ENCODE results near the gene TFRC. TPM values are rescaled to one million over a fixed set of nuclear protein-coding genes. Genes with fewer than 3 reads are reported as not detected.
"Not testable (repeated sequence)": the region's sequence is repeated elsewhere in the genome, so short reads cannot be mapped to it uniquely, and the experiment has no call there.

TFRC gene
- total and polyA plus RNA-seq, 4 experiments from 2014 or later: 21.7 to 73.1 (median 50.7) TPM

GRCh38 chr3:196068812-196069211 lies 13.1 kb downstream of the TFRC start:
- peaks cover 60 to 81% of the 10 kb centered on the region in 2 donors for H3K36me3 Mint-ChIP-seq
- DNase-seq; H3K4me3 Mint-ChIP-seq; H3K9me3 ChIP-seq (ENCODE audit: control insufficient read depth in 1 of 2, low read length in 2 of 2); H3K4me3 ChIP-seq (ENCODE audit: low read length in 2 of 2); H3K4me1 ChIP-seq (ENCODE audit: insufficient read depth, low read length); H3K27ac ChIP-seq (ENCODE audit: low read depth, low read length); H3K27me3 ChIP-seq (ENCODE audit: insufficient read depth, low read length); H3K27me3 Mint-ChIP-seq; POLR2A ChIA-PET (ENCODE audit: partially characterized antibody); H3K27ac Mint-ChIP-seq; H3K9me3 Mint-ChIP-seq; intact Hi-C loops (cut with micrococcal nuclease): not testable (repeated sequence)
- CTCF ChIA-PET (ENCODE audit: partially characterized antibody): interaction anchor here (15.1 kb wide), 1 partner anchor 128 kb away, joined by 569 read pairs; no protein-coding TSS in a partner anchor
- peaks cover 10 to 16% (median 13%) of the 10 kb centered on the region in 4 donors for H3K4me1 Mint-ChIP-seq
- peaks cover 74% of the 10 kb centered on the region for H3K36me3 ChIP-seq (ENCODE audit: insufficient read depth, low read length)

GRCh38 chr3:196067439-196067838 lies 14.5 kb downstream of the TFRC start:
- H3K4me1 Mint-ChIP-seq: peaks cover 5 to 12% (median 9%) of the 10 kb centered on the region in 4 donors
- H3K27ac Mint-ChIP-seq: peak overlapping the region in 2 of 7 donors; percentile 55 to 61
- no peak for DNase-seq
- Histone ChIP-seq H3K9me3 (ENCODE audit: control insufficient read depth in 1 of 2, low read length in 2 of 2) (no peaks in the 10 kb centered on the region), H3K36me3 (ENCODE audit: insufficient read depth, low read length) (peaks cover 75% of the 10 kb centered on the region), H3K27me3 (ENCODE audit: insufficient read depth, low read length) (no peaks in the 10 kb centered on the region), H3K4me3 (ENCODE audit: low read length in 2 of 2) (no peak overlapping the region), H3K27ac (ENCODE audit: low read depth, low read length) (no peak overlapping the region), H3K4me1 (ENCODE audit: insufficient read depth, low read length) (no peaks in the 10 kb centered on the region)
- CTCF ChIA-PET (ENCODE audit: partially characterized antibody): interaction anchor here (1.6 to 15.1 kb wide), 2 partner anchors 112 to 129 kb away, joined by 3 to 569 read pairs; no protein-coding TSS in a partner anchor
- no peaks in the 10 kb centered on the region for H3K9me3 Mint-ChIP-seq
- POLR2A ChIA-PET (ENCODE audit: partially characterized antibody): interaction anchor here (0.7 to 1.2 kb wide), 3 partner anchors 13 to 129 kb away, joined by 3 read pairs; no protein-coding TSS in a partner anchor
- H3K4me3 Mint-ChIP-seq: no peak overlapping the region
- H3K36me3 Mint-ChIP-seq: peaks cover 59 to 82% of the 10 kb centered on the region in 2 donors
- intact Hi-C loops (cut with micrococcal nuclease): no loop called here
- H3K27me3 Mint-ChIP-seq: no peaks in the 10 kb centered on the region

- Histone ChIP-seq H3K4me1 (ENCODE audit: insufficient read depth, low read length) (no peaks in the 10 kb centered on the region), H3K27ac (ENCODE audit: low read depth, low read length) (no peak overlapping the region), H3K4me3 (ENCODE audit: low read length in 2 of 2) (no peak overlapping the region), H3K27me3 (ENCODE audit: insufficient read depth, low read length) (no peaks in the 10 kb centered on the region), H3K9me3 (ENCODE audit: control insufficient read depth in 1 of 2, low read length in 2 of 2) (no peaks in the 10 kb centered on the region), H3K36me3 (ENCODE audit: insufficient read depth, low read length) (peaks cover 71% of the 10 kb centered on the region)
- Mint-ChIP-seq H3K27ac (peak overlapping the region; percentile 11 to 80 (median 48)), H3K9me3 (no peaks in the 10 kb centered on the region), H3K4me1 (peaks cover 0 to 12% (median 9%) of the 10 kb centered on the region in 4 donors), H3K27me3 (no peaks in the 10 kb centered on the region), H3K36me3 (peaks cover 64 to 82% of the 10 kb centered on the region in 2 donors), H3K4me3 (no peak overlapping the region)
- ChIA-PET CTCF (ENCODE audit: partially characterized antibody) (interaction anchor here (0.6 to 1.8 kb wide), 4 partner anchors 10 to 133 kb away, joined by 3 to 23 read pairs (median 4); no protein-coding TSS in a partner anchor), POLR2A (ENCODE audit: partially characterized antibody) (no interaction called here)
- intact Hi-C loops (cut with micrococcal nuclease): no loop called here
- DNase-seq: no peak
Measured at GRCh38 chr3:196063971-196064370, 17.9 kb downstream of the TFRC start.

- DNase-seq: no peak
- Histone ChIP-seq H3K27me3 (ENCODE audit: insufficient read depth, low read length) (no peaks in the 10 kb centered on the region), H3K27ac (ENCODE audit: low read depth, low read length) (no peak overlapping the region), H3K4me3 (ENCODE audit: low read length in 2 of 2) (no peak overlapping the region), H3K9me3 (ENCODE audit: control insufficient read depth in 1 of 2, low read length in 2 of 2) (no peaks in the 10 kb centered on the region), H3K4me1 (ENCODE audit: insufficient read depth, low read length) (no peaks in the 10 kb centered on the region), H3K36me3 (ENCODE audit: insufficient read depth, low read length) (peaks cover 73% of the 10 kb centered on the region)
- H3K36me3 Mint-ChIP-seq: peaks cover 64 to 83% of the 10 kb centered on the region in 2 donors
- H3K27me3 Mint-ChIP-seq: no peaks in the 10 kb centered on the region
- CTCF ChIA-PET (ENCODE audit: partially characterized antibody): interaction anchor here (1.3 to 1.8 kb wide), 2 partner anchors 11 to 134 kb away, joined by 4 to 23 read pairs; no protein-coding TSS in a partner anchor
- peaks cover 0 to 12% (median 9%) of the 10 kb centered on the region in 4 donors for H3K4me1 Mint-ChIP-seq
- intact Hi-C loops (cut with micrococcal nuclease): no loop called here
- POLR2A ChIA-PET (ENCODE audit: partially characterized antibody): no interaction called here
- H3K27ac Mint-ChIP-seq: peak overlapping the region; percentile 6 to 85 (median 55)
- no peak overlapping the region for H3K4me3 Mint-ChIP-seq
- H3K9me3 Mint-ChIP-seq: no peaks in the 10 kb centered on the region
Measured at GRCh38 chr3:196063456-196063855, 18.4 kb downstream of the TFRC start.

GRCh38 chr3:196063049-196063448 lies 18.8 kb downstream of the TFRC start:
- Mint-ChIP-seq H3K27ac (peak overlapping the region in 4 of 7 donors; percentile 6 to 85 (median 60)), H3K9me3 (no peaks in the 10 kb centered on the region), H3K4me1 (peaks cover 0 to 12% (median 9%) of the 10 kb centered on the region in 4 donors), H3K4me3 (no peak overlapping the region), H3K27me3 (no peaks in the 10 kb centered on the region), H3K36me3 (peaks cover 66 to 85% of the 10 kb centered on the region in 2 donors)
- Histone ChIP-seq H3K27me3 (ENCODE audit: insufficient read depth, low read length) (no peaks in the 10 kb centered on the region), H3K36me3 (ENCODE audit: insufficient read depth, low read length) (peaks cover 76% of the 10 kb centered on the region), H3K4me3 (ENCODE audit: low read length in 2 of 2) (no peak overlapping the region), H3K27ac (ENCODE audit: low read depth, low read length) (no peak overlapping the region), H3K9me3 (ENCODE audit: control insufficient read depth in 1 of 2, low read length in 2 of 2) (no peaks in the 10 kb centered on the region), H3K4me1 (ENCODE audit: insufficient read depth, low read length) (no peaks in the 10 kb centered on the region)
- CTCF ChIA-PET (ENCODE audit: partially characterized antibody): interaction anchor here (1.3 to 1.8 kb wide), 3 partner anchors 10 to 11 kb away, joined by 4 to 23 read pairs (median 4); no protein-coding TSS in a partner anchor
- DNase-seq: no peak
- POLR2A ChIA-PET (ENCODE audit: partially characterized antibody): no interaction called here
- intact Hi-C loops (cut with micrococcal nuclease): no loop called here

- no peak for DNase-seq
- Mint-ChIP-seq H3K36me3 (peaks cover 55 to 85% of the 10 kb centered on the region in 2 donors), H3K4me3 (no peak overlapping the region), H3K27me3 (no peaks in the 10 kb centered on the region), H3K27ac (peak overlapping the region in 2 of 7 donors; percentile 10 to 13), H3K9me3 (no peaks in the 10 kb centered on the region), H3K4me1 (peaks cover 0 to 8% (median 6%) of the 10 kb centered on the region in 4 donors)
- Histone ChIP-seq H3K4me1 (ENCODE audit: insufficient read depth, low read length) (no peaks in the 10 kb centered on the region), H3K27me3 (ENCODE audit: insufficient read depth, low read length) (no peaks in the 10 kb centered on the region), H3K4me3 (ENCODE audit: low read length in 2 of 2) (no peak overlapping the region), H3K27ac (ENCODE audit: low read depth, low read length) (no peak overlapping the region), H3K36me3 (ENCODE audit: insufficient read depth, low read length) (peaks cover 77% of the 10 kb centered on the region), H3K9me3 (ENCODE audit: control insufficient read depth in 1 of 2, low read length in 2 of 2) (no peaks in the 10 kb centered on the region)
- intact Hi-C loops (cut with micrococcal nuclease): no loop called here
- CTCF ChIA-PET (ENCODE audit: partially characterized antibody): interaction anchor here (1.7 kb wide), 1 partner anchor 12 kb away, joined by 5 read pairs; no protein-coding TSS in a partner anchor
- POLR2A ChIA-PET (ENCODE audit: partially characterized antibody): interaction anchor here (1.2 kb wide), 1 partner anchor 136 kb away, joined by 3 read pairs; no protein-coding TSS in a partner anchor
Measured at GRCh38 chr3:196060834-196061233, 21.1 kb downstream of the TFRC start.

GRCh38 chr3:196057760-196058331 lies 24.0 kb downstream of the TFRC start:
- H3K4me3 Mint-ChIP-seq: no peak overlapping the region
- intact Hi-C loops (cut with micrococcal nuclease): no loop called here
- H3K27me3 ChIP-seq (ENCODE audit: insufficient read depth, low read length): no peaks in the 10 kb centered on the region
- H3K27me3 Mint-ChIP-seq: no peaks in the 10 kb centered on the region
- no peak for DNase-seq
- no peak overlapping the region for H3K27ac ChIP-seq (ENCODE audit: low read depth, low read length)
- H3K36me3 Mint-ChIP-seq: peaks cover 54 to 86% of the 10 kb centered on the region in 2 donors
- ChIA-PET POLR2A (ENCODE audit: partially characterized antibody) (no interaction called here), CTCF (ENCODE audit: partially characterized antibody) (interaction anchor here (2.8 kb wide), 1 partner anchor 16 kb away, joined by 20 read pairs; no protein-coding TSS in a partner anchor)
- H3K9me3 ChIP-seq (ENCODE audit: control insufficient read depth in 1 of 2, low read length in 2 of 2): no peaks in the 10 kb centered on the region
- H3K36me3 ChIP-seq (ENCODE audit: insufficient read depth, low read length): peaks cover 84% of the 10 kb centered on the region
- peaks cover 0 to 5% (median 2%) of the 10 kb centered on the region in 4 donors for H3K4me1 Mint-ChIP-seq
- H3K27ac Mint-ChIP-seq: peak overlapping the region in 1 of 7 donors; percentile 42
- no peaks in the 10 kb centered on the region for H3K4me1 ChIP-seq (ENCODE audit: insufficient read depth, low read length)
- H3K9me3 Mint-ChIP-seq: peaks cover 0 to 2% (median 0%) of the 10 kb centered on the region in 8 donors
- no peak overlapping the region for H3K4me3 ChIP-seq (ENCODE audit: low read length in 2 of 2)
